Tongue (tissue), 2 donors: ENCODE results near the gene CIAO1. TPM values are rescaled to one million over a fixed set of nuclear protein-coding genes. Genes with fewer than 3 reads are reported as not detected.
"Not testable (repeated sequence)": the region's sequence is repeated elsewhere in the genome, so short reads cannot be mapped to it uniquely, and the experiment has no call there.

ENCODE experiments used
- DNase-seq: peaks from one replicate; pipeline ENCODE4 v3.0.0-alpha.2; 2015
- total RNA-seq: library from RNA; depleted of rRNA; stranded (reverse); fragments of >200 nt; gene quantifications from one replicate; pipeline ENCODE4 v1.2.3, GENCODE V29; 2014

The CIAO1 gene
- total RNA-seq, 1 donor from 2014 or later, result 74.4 TPM

- DNase-seq, result no peak
Observed at GRCh38 chr2:96250188-96250587, 15.8 kb upstream of the CIAO1 start.

DNA sequence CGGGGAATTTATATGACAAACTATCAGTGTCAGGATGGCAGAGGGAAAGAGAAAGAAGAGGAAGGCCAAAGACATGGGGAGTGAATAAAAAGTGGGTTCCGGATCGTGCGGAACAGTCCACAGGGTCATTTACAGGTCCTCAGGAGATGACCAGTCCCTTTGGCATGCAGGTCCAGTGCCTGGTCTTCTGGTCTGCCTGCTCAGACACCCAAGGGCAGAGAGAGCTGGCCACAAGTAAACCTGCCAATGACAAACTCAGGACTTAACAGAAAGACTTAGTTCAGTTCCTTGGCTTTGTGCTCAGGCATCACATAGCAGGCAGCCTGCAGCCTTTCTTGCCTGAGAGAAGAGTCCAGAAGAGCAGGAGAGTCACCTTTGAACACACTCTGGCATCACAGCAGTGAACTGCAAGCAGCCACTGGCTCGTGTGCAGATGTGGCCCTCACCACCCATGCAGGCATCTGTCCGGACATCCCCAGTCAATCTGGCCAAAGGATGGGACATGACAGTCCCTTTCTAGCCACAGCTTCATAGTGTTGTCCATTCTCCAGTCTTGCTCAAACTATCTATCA is 14.2 kb upstream of the CIAO1 start:
- DNase-seq, result no peak

GRCh38 chr2:96252526-96252925 is 13.5 kb upstream of the CIAO1 start:
- no peak for DNase-seq

GRCh38 chr2:96253006-96253405 is 13.0 kb upstream of the CIAO1 start:
- DNase-seq, result no peak

GRCh38 chr2:96254571-96254970 is 11.5 kb upstream of the CIAO1 start:
- DNase-seq, result no peak

DNA sequence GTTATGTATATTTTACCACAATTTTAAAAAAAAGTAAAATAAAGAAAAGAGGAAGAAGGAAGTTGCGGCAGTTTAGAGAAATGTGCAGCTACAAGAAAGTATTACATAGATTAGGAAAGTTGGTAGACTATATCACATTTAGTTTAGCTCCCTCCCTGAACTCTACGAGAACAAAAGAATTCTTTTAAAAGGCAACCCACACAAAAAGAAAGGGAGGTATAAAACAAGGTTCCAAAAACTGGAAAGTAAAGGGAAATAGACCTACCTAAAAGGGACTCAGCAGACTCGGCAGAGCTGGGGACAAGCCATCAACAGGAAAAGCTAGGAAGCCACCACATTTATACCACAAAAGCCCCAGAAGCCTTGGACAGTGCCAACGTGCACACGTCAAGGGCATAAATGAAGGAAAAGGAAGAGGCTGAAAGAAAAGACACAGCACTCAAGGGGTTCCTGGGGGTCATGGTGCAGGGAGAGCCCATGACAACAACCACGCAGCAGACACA is 9.4 kb upstream of the CIAO1 start:
- no peak for DNase-seq

- DNase-seq, result not testable (repeated sequence)
Observed at GRCh38 chr2:96257744-96258143, 8.3 kb upstream of the CIAO1 start.

DNA sequence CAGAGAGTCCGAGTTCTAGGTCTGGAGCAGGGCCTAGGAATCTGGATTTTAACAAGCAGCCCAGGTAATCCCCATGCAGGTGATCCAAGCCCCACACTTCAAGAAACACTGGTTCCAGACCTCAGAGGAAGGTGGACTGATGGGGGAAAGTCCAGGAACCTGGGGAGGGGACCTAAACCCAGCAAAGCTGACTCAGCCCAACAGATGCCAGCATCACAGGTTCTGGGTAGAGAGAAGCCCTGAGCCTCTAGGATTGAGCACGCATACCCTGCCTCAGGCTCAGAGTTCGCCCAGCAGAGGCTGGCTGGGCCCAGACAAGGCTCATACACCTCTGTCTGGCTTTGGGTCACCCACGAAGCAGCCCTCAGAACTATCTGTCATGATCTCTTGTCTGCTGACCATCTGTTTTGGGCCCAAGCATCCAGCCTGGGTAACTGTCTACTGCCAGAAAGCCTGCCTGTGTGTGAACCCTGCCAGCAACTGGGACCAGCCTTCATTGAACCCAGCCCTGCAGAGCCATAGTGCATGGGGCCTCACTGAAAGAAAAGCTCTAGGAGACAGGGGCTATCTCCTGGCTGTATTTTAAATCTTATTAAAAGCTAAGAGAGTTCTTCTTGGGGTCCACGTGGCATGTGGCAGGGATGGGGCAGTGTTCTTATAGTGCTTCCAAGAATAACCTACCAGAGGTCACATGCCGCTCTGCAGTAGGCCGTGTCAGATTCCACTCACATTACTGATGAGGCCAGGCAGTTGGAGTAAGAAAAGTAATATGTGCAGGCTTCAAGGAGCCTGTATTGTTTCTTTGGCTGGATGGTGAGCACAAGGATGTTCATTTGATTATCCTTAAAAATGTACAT is 7.6 kb upstream of the CIAO1 start:
- peak; percentile 61 for DNase-seq

DNA sequence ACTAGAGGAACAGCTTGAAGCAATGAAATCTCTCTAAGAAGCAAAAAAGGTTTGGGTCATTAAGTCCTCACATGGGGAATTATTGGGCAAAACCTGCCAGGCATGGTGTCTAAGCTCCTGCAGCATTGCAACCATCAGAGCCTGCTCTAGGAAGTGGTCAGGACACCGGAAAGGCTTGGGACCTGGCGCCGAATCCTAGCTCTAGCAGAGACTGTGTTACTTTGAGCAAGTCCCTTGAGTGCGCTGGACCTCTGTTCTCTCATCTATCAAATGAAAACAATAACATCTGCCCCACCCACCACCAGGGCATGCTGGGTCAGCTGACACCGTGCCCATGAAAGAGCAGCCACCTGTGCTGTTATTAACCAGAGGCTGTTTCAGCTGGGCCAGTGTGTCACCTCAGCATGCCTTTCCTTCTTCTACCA is 6.5 kb upstream of the CIAO1 start:
- no peak for DNase-seq

DNA sequence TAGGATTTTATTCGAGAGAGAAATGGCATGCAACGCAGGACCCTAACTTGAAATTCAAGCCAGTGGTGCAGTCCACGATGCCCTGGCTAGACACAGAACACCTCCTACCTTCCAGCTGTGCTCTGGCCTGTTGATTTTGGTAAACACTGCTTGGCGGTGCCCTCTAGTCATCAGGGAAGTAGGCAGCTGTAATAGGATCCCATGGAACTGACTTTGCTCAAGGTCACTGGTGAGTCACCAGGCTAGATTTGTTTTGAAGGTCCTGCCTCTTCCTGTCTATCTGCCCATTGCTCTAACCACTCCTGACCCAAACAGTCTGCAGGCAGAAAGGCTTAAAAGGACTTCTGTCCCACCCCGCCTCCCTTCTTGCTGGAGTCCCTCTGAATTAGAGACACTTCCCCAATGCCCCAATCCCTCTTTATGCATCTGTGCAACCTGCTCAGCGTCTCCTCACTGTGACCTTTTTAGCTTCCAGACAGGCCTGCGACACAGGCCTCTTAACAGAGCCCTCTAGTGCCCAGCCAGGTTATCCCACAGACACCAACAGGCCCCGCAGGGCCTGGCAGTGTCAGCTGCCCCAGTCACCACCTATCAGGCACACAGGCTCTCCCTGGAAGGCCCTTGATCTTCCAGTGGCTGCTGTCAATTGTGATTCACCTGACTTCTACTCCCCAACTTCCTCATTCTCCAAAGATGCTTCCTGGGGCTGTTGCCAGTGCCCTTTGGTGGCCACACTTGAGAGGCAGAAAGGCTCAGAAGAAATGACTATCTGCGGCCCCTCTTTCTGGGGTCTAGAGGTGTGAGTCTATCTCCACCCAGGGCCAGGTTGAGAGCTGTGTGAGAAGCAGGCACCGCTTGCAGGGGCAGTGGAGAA is 5.4 kb upstream of the CIAO1 start:
- peak; percentile 58 for DNase-seq

DNA sequence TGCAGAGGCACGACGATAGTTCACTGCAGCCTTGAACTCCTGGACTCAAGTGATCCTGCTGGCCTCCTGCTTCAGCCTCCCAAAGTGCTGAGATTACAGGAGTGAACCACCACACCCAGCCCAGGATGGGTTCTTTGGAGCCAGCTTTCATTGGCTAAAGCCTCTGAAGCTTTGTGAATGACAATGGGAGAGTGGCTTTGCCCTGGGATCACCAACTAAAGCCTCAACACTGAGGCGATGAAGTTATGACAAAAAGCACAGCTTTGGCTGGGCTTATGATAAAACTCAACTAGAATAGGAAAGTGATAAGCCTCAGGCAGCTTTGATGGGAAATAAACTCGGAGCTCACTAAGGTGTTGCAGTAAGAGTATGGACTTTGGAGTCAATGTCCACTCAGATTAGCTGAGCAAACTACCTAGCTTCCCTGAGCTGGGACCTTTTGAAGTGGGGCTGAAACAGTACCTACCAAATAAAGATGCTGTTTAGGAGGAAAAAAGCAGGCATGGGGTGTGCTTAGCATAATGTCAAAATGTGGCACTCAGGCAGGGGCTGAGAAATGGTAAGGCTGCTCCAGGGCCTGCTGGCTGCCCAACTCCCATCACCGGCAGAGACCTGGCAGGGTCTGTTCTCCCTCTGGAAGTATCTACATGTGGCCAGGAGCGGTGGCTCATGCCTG is 4.6 kb upstream of the CIAO1 start:
- no peak for DNase-seq

GRCh38 chr2:96262306-96262705 is 3.7 kb upstream of the CIAO1 start:
- DNase-seq, result no peak

DNA sequence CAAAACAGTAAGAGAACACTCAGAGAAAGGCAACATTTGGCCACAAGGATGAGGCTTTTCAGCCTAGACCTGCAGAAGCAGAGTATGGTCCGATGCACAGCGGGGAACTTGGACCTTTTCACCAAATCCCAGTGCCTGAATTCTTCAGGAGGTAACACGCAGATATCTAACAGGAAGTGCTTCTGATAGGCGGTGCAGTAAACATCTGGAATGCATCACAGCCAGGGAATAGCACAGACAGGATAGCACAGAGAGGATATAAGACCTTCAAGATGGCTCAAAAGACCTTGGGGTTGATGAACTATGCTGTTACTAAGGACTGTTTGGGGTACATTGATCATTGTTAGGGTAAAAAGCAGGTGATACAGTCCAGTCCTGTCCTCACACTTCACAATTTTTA is 1.9 kb upstream of the CIAO1 start:
- no peak for DNase-seq

DNA sequence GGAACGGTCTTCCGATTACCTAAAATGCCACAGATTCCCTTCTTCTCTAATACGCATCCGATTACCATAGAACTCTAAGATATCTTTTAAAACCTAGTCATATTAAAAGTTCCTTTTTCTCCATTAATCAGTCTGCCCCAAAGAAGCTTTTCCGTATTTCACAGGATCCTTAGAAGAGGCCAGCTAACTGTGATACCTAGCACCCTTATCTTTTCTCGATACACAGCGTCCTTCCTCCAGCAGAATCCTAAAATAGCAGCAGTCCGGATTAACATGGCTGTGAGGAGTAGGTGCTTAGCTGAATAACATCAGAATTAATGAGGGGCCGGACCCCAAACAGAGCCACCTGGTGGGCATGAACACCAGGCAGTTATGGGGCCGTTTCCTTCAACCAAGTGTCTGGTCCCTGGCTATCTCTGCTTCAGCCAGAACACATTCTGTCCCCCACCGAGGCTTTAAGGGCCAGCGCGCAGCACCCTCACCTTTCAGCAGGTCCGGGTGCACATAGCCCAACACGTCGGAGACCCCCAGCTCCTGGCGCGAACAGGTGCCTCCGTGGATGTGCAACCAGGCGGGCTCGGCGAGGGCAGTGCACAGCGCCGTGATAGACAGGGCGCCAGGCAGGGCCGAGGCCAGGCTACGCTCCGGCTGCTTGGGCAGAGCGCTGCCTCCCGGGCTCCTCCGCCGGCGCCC is 1.2 kb upstream of the CIAO1 start:
- DNase-seq, result peak; percentile 60

DNA sequence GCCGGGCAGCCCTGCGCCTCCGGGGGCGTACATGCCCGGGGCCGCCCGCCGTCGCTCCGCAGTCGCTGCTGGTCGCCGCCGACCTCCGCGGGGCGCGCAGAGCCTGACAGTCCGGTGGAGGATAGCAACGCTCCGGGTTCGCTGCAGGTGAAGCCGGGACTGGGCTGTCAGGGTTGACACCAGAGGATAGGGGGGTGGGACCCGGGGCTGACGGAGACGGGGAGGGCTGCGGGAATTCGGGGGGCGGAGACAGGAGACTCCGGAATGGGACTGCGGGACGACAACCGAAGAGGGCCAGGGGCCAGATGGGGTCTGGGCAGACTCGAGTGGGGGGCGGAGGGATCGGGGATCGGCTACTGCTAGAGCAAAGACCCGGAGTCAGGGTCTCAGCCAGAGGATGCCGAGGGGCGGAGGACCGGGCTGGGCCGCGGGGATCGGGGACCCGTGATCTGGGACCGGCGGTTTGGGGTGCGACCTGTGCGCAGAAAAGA is 631 bp upstream of the CIAO1 start:
- DNase-seq, result peak; percentile 56

- DNase-seq, result no peak
Observed at GRCh38 chr2:96267159-96267971, 1.3 kb downstream of the CIAO1 start.

GRCh38 chr2:96271995-96272394 is 6.0 kb downstream of the CIAO1 start:
- no peak for DNase-seq

GRCh38 chr2:96273763-96274162 is 7.7 kb downstream of the CIAO1 start:
- no peak for DNase-seq

DNA sequence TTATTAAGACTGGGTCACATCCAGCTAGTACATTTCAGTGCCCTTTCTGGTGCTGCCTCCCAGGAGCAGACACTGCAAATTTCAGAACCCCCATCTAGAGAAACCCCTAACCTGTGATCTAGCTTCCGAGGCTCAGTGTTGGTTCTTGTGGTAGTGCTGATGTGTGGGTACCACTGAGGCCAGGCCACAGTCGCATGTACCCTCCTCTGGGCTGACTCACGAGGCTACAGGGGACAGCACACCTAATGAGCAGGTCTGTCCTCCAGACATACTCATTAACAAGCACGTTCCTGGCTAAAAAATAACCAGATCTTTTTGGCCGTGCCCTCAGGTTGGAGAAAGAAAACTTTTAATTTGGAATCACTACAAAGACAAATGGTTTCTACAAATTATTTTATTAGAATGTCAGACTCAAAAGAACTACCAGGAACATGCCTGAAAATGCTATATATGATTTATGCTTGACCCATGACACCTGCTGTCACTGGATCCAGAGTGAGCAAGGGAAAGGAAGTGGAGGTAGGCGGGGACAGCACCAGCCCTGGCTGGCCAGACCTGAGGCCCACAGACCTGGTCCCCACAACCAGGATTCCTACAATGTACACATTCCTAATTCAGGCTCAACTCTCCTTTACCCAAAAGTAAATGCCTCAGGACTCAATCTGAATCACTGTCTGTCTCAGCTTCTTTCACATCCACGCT is 8.5 kb downstream of the CIAO1 start:
- no peak for DNase-seq
